GM21737 (cell line): ENCODE results near the gene UGT1A7.
"Not testable (repeated sequence)": the region's sequence is repeated elsewhere in the genome, so short reads cannot be mapped to it uniquely, and the experiment has no call there.

ENCODE experiments used
- ATAC-seq: cut with Tn5 transposase; IDR thresholded peaks from one replicate; pipeline ENCODE4 v1.9.1; 2021; ENCODE audit warnings: mild to moderate bottlenecking, moderate library complexity; ENCODE audit not compliant: unreplicated experiment

Gene UGT1A7

DNA sequence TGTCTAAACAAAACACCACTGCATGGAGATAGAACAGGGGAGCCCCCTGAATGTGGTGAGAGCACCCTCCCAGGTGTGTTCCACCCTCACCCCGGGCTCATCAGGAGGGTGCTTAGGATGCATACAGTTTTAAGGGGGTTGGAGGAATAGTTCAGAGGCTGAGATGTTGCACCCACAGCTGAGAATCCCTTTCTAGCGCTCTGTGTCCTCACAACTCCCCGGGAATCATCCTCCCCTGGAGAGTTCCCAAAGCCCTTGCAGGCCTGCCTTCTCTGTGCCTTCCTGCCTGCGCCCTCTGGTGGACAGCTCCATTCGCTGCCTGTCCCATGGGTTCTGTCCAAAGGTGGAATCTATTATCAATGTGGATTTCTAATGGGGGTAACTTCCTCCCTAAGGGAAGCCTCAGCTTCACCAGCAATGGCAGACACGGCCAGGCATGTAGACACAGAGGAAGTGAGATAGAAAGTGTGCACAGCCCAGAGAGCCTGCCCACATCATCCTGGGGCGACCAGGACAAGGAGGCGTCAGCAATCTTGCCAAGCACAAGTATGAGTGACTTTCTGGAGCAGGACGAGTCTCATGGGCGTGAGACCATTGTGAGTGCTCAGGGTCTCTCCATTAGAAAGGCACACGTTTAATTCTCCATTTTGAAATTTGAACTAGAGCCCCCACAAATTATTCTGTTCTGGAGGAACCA lies 29.8 kb downstream of the UGT1A7 start:
- ATAC-seq = no peak

GRCh38 chr2:233712611-233713261 lies 31.0 kb downstream of the UGT1A7 start, which contains the start of gene UGT1A5:
UGT1A5 (plus strand) TSS chr2:233712907; CDS start chr2:233712992, 85 bp downstream.
- no peak for ATAC-seq

- ATAC-seq = no peak
Measured at GRCh38 chr2:233713262-233713615, 31.5 kb downstream of the UGT1A7 start.

GRCh38 chr2:233714121-233714520 lies 32.4 kb downstream of the UGT1A7 start:
- no peak for ATAC-seq

- ATAC-seq = no peak
Measured at GRCh38 chr2:233718552-233718951, 36.9 kb downstream of the UGT1A7 start, which contains the start of gene UGT1A4. UGT1A4 (plus strand) TSS chr2:233718736; CDS start chr2:233718821, 85 bp downstream.

DNA sequence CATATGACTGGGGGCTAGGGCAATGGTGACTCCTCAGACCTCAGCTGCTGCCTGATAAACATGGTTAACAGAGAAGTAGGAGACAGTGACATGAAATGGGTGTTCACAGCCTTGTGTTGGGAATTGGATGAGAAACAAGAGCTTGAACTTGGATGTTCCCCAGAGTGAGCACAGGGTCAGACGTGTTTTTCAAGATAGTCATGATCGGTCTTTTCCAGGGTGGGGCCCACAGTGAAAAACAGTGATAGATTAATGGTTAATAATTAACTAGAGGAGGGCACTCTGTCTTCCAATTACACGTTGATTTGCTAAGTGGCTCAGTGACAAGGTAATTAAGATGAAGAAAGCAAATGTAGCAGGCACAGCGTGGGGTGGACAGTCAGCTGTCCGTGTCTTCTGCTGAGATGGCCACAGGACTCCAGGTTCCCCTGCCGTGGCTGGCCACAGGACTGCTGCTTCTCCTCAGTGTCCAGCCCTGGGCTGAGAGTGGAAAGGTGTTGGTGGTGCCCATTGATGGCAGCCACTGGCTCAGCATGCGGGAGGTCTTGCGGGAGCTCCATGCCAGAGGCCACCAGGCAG lies 47.1 kb downstream of the UGT1A7 start, which contains the start of gene UGT1A3:
Gene UGT1A3 (plus strand): TSS at position 320 of the 579 bp plus-strand sequence. CDS start 85 bp downstream, at position 405.
- no peak for ATAC-seq

- ATAC-seq = not testable (repeated sequence)
Measured at GRCh38 chr2:233736868-233737653, 55.4 kb downstream of the UGT1A7 start.

DNA sequence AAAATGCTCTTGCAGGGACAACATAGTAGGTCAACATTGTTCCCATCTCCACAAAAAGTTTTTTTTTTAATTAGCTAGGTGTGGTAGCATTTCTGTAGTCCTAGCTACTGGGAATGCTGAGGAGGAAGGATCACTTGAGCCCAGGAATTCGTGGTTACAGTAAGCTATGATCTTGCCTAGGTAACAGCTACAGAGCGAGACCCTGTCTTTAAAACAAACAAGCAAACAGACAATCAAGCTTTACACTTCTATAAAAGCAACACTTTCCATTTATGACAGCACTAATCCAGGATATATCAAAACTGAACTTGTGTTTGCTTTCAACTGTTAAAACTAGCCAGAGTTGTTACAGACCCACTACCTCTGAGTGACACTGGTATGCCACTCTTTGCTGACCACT lies 59.2 kb downstream of the UGT1A7 start:
- no peak for ATAC-seq

DNA sequence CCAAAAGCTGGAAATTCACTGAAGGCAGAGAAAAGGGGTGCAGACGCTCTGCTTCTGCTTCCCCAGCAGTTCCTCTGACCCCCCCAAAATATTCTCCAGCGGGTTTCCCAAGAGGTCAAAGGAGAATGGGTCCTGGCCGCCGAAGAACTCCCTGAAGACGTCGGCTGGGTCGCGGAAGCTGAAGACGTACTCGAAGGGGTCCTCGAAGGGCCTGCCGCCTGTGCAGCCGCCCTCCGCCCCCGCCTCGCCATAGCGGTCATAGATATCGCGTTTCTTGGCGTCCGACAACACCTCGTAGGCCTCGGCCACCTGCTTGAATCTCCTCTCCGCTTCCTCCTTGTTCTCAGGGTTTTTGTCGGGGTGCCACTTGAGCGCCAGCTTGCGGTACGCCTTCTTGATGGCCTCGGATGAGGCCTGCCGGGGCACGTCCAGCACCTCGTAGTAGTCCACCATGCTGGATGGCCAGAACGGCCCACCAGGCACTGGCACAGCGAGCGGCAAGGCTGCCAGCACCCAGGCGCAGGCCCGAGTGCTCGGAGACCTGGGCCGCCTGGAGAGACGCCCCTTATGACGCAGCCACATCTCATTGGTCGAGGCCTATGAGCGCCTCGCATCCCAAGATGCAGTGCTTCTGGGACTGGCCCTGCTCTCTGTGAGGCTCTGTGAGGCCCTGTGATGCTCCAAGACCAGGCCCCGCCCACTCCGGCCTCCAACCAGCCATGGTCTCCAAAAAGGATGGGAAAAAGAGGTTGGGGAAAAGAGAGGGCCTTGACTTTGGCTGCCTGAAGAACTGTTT lies 62.0 kb downstream of the UGT1A7 start:
- no peak for ATAC-seq

- ATAC-seq = no peak
Measured at GRCh38 chr2:233745073-233745755, 63.5 kb downstream of the UGT1A7 start.

DNA sequence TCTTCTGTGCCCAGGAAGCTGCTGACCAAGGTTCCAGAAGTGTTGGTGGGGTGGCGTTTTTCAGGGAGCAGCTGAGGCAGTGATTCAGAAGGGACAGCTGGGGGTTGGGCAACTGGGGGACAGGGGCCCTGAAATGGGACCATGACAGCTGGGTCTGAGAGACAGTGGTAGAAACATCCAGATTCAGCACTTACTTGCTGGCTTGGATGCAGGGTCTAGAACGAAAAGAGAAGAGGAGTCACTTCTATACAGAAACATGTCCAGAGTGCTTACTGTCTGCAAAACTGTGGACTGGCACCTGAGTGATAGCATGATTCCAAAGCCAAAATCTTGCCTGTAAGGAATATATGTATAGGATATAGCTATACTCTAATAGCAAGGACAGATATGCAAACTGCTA lies 64.1 kb downstream of the UGT1A7 start:
- not testable (repeated sequence) for ATAC-seq

- ATAC-seq = no peak
Measured at GRCh38 chr2:233746475-233747282, 65.0 kb downstream of the UGT1A7 start.

DNA sequence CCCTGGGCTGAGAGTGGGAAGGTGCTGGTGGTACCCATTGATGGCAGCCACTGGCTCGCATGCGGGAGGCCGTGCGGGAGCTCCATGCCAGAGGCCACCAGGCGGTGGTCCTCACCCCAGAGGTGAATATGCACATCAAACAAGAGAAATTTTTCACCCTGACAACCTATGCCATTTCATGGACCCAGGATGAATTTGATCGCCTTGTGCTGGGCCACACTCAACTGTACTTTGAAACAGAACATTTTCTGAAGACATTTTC lies 65.5 kb downstream of the UGT1A7 start:
- ATAC-seq = no peak

DNA sequence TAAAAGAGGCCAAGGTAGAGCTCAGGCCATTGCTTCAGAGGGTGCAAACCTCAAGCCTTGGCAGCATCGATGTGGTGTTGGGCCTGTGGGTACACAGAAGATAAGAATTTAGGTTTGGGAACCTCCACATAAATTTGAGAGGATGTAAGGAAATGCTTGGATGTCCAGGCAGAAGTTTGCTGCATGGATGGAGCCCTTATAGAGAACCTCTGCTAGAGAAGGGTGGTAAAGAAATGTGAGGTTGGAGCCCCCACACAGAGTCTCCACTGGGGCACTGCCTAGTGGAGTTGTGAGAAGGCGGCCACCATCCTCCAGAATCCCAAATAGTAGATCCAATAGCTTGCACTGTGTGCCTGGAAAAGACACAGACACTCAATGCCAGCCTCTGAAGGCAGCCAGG lies 69.0 kb downstream of the UGT1A7 start:
- ATAC-seq = not testable (repeated sequence)

- not testable (repeated sequence) for ATAC-seq
Measured at GRCh38 chr2:233751212-233752009, 69.7 kb downstream of the UGT1A7 start.

- no peak for ATAC-seq
Measured at GRCh38 chr2:233754872-233755611, 73.3 kb downstream of the UGT1A7 start.

- no peak for ATAC-seq
Measured at GRCh38 chr2:233756429-233757081, 74.9 kb downstream of the UGT1A7 start.
